ENCODE measurements around the gene BRINP2. TPM values are rescaled to one million over a fixed set of nuclear protein-coding genes. Genes with fewer than 3 reads are reported as not detected.

Gene BRINP2
- total RNA-seq, 4 donors from 2014 or later, result not detected

DNA sequence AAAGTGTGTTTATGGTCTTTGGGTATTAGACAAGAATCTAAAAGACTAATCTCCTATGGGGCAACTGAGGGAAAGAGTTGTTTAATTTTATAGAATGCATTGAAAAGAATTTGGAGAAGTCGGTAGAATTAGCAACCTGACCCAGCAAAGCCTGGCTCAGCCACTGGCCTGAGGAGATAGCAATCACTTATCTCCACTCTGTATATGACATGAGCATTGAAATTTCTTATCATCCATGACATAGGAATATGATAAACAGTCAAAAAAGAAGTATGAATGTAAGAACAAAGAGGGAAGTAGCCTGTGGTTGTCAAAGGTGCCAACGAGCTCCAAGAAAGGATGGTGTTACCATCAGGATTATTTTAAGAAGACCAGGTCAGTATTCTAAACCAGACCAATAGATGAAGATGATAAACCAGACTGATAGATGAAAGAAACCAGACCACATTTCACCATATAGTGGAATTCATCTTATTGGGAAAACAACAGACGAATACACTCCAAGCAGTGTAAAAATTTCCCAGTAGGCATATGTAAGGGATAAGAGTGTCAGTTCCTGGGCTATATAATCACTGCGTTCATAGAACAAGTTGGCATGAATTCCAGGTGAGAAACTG is 42.0 kb upstream of the BRINP2 start:
- Histone ChIP-seq H3K4me1 (no peaks in the 10 kb centered on the region), H3K9me3 (no peaks in the 10 kb centered on the region), H3K27me3 (no peaks in the 10 kb centered on the region), H3K4me3 (no peak overlapping the region), H3K36me3 (no peaks in the 10 kb centered on the region), H3K27ac (no peak overlapping the region)
- intact Hi-C loops (cut with DNase I), result no loop called here
- WGBS, 2 donors, result 75% methylated on average over 4 of the region's 4 CpGs
- TF ChIP-seq CTCF (IDR thresholded peaks at IDR 0.05) (no peak), POLR2A (IDR thresholded peaks at IDR 0.05) (no peak)
- no peak for DNase-seq

DNA sequence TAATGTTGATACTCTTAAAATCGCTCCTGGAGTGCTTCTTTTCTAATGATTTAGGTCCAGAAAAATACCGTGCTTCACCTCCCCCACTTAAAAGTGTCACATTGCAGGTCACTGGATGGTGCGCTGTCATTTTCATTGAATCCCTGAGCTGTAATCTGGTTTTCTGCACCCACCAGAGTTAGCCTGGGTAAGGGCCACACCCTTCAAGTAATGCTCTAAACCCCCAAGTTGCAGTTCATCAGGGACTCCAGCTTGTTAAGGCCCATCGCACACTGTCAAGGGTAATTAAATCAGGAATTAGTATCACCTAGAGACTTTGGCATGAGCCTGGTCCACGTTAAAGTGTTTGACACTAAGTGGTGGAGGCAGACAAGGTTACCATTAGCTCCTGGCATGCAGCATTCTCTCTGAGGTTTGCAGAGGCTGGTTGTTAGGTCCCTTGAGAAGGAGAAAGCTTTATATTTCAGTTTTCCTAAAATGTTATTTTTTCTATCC is 40.3 kb upstream of the BRINP2 start:
- WGBS, 2 donors, result 79 to 86% methylated on average over 5 of the region's 5 CpGs
- Histone ChIP-seq H3K27ac (no peak overlapping the region), H3K36me3 (no peaks in the 10 kb centered on the region), H3K4me1 (no peaks in the 10 kb centered on the region), H3K4me3 (no peak overlapping the region), H3K27me3 (no peaks in the 10 kb centered on the region), H3K9me3 (no peaks in the 10 kb centered on the region)
- intact Hi-C loops (cut with DNase I), result no loop called here
- no peak for DNase-seq
- TF ChIP-seq POLR2A (IDR thresholded peaks at IDR 0.05) (no peak), CTCF (IDR thresholded peaks at IDR 0.05) (no peak)

DNA sequence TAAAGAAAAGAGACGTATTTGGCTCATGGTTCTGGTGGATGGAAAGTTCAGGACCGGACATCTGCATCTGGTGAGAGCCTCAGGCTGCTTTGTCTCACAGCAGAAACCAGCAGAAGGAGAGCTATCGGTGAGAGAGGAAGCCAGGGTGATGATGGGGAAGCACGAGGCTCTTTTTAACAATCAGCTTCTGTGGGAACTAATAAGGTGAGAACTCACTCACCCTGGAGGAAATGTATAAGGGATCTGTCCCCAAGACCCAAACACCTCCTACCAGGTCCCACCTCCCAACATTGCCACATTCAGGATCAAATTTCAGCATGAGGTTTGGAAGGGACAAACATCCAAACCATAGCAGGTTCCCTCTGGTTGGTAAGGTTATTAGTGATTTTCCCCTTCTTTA is 39.0 kb upstream of the BRINP2 start:
- H3K9me3 ChIP-seq, result no peaks in the 10 kb centered on the region
- DNase-seq, result no peak

GRCh38 chr1:177132141-177132540 is 38.6 kb upstream of the BRINP2 start:
- 69 to 73% methylated on average over 2 of the region's 2 CpGs for WGBS, 2 donors
- H3K27ac ChIP-seq, result no peak overlapping the region
- no peaks in the 10 kb centered on the region for H3K36me3 ChIP-seq
- no peaks in the 10 kb centered on the region for H3K27me3 ChIP-seq
- H3K4me3 ChIP-seq, result no peak overlapping the region
- no peak for TF ChIP-seq CTCF (IDR thresholded peaks at IDR 0.05)
- TF ChIP-seq POLR2A (IDR thresholded peaks at IDR 0.05), result no peak
- no peak for DNase-seq
- H3K4me1 ChIP-seq, result no peaks in the 10 kb centered on the region
- intact Hi-C loops (cut with DNase I), result no loop called here
- H3K9me3 ChIP-seq, result no peaks in the 10 kb centered on the region

More for the DNA sequence above, 39.0 kb upstream of the BRINP2 start:
- no peak overlapping the region for H3K27ac ChIP-seq
- no peaks in the 10 kb centered on the region for H3K27me3 ChIP-seq
- no peaks in the 10 kb centered on the region for H3K36me3 ChIP-seq
- intact Hi-C loops (cut with DNase I), result no loop called here
- no peak overlapping the region for H3K4me3 ChIP-seq
- H3K4me1 ChIP-seq, result no peaks in the 10 kb centered on the region
- TF ChIP-seq POLR2A (IDR thresholded peaks at IDR 0.05), result no peak
- no peak for TF ChIP-seq CTCF (IDR thresholded peaks at IDR 0.05)
- WGBS, 2 donors, result 36 to 48% methylated on average over 4 of the region's 4 CpGs

DNA sequence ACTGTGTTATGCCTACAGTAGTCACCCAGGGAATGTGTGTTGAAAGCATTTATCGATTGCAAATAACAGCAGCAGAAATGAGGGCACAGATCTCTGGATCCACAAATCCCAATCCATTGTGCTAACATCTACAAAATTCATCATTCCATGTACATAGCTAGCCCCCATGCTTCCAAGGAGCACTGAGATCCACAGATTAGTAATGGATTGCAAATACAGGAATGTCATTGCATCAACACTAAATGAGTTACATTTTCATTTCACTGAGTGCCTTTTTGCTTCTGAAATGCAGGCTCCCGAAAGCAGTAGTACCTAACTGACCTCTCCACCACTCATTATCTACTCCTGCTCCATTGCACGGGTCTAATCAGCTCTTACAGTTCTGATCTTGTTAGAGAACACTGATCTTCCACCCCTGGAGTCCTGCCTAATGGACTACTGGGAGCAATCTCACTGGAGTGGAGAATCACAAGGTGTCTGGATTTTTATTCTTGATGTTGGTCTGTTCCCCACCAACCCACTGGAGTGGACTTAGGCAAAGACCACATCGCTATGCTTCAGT is 36.7 kb upstream of the BRINP2 start:
- no peak overlapping the region for H3K27ac ChIP-seq
- intact Hi-C loops (cut with DNase I), result no loop called here
- DNase-seq, result no peak
- H3K4me3 ChIP-seq, result no peak overlapping the region
- H3K4me1 ChIP-seq, result no peaks in the 10 kb centered on the region
- no peaks in the 10 kb centered on the region for H3K36me3 ChIP-seq
- H3K27me3 ChIP-seq, result no peaks in the 10 kb centered on the region
- no peaks in the 10 kb centered on the region for H3K9me3 ChIP-seq
- TF ChIP-seq POLR2A (IDR thresholded peaks at IDR 0.05) (no peak), CTCF (IDR thresholded peaks at IDR 0.05) (no peak)
- WGBS, 2 donors, result 70 to 78% methylated on average over 4 of the region's 4 CpGs

All from esophagus squamous epithelium (tissue), 5 donors.